GM19395 (cell line): ENCODE data around the gene AGAP3.

Source experiments
- ATAC-seq: cut with Tn5 transposase; IDR thresholded peaks from one replicate; pipeline ENCODE4 v1.9.1; 2021; ENCODE audit warnings: mild to moderate bottlenecking, moderate library complexity; ENCODE audit not compliant: unreplicated experiment

The AGAP3 gene

GRCh38 chr7:151057989-151058780 lies 28.1 kb upstream of the AGAP3 start:
- ATAC-seq: peak; percentile 88

GRCh38 chr7:151058781-151059366 lies 27.4 kb upstream of the AGAP3 start:
- ATAC-seq: no peak

GRCh38 chr7:151059367-151060112 lies 26.7 kb upstream of the AGAP3 start, which contains the start of gene SLC4A2:
Gene SLC4A2, plus strand, starts transcription at chr7:151059589. Its CDS starts 2,399 bp downstream, at chr7:151061988.
- no peak for ATAC-seq

- ATAC-seq: no peak
Observed at GRCh38 chr7:151060113-151060415, 26.2 kb upstream of the AGAP3 start.

GRCh38 chr7:151060416-151061212 lies 25.7 kb upstream of the AGAP3 start:
- no peak for ATAC-seq

GRCh38 chr7:151061213-151062110 lies 24.8 kb upstream of the AGAP3 start:
- ATAC-seq: no peak

GRCh38 chr7:151062111-151062398 lies 24.2 kb upstream of the AGAP3 start:
- no peak for ATAC-seq

GRCh38 chr7:151062399-151063211 lies 23.7 kb upstream of the AGAP3 start:
- no peak for ATAC-seq

GRCh38 chr7:151063212-151063561 lies 23.1 kb upstream of the AGAP3 start:
- ATAC-seq: no peak

- ATAC-seq: no peak
Observed at GRCh38 chr7:151064454-151064853, 21.8 kb upstream of the AGAP3 start.

GRCh38 chr7:151064993-151065392 lies 21.3 kb upstream of the AGAP3 start:
- ATAC-seq: no peak

GRCh38 chr7:151065516-151065915 lies 20.8 kb upstream of the AGAP3 start:
- ATAC-seq: no peak

GRCh38 chr7:151066273-151066974 lies 19.9 kb upstream of the AGAP3 start:
- no peak for ATAC-seq

- ATAC-seq: no peak
Observed at GRCh38 chr7:151068069-151068773, 18.1 kb upstream of the AGAP3 start.

GRCh38 chr7:151069841-151070573 lies 16.3 kb upstream of the AGAP3 start:
- no peak for ATAC-seq

- no peak for ATAC-seq
Observed at GRCh38 chr7:151070574-151070960, 15.7 kb upstream of the AGAP3 start.

- no peak for ATAC-seq
Observed at GRCh38 chr7:151071032-151071866, 15.0 kb upstream of the AGAP3 start.
